ENCODE measurements around the gene RMP24.

Gene RMP24

DNA sequence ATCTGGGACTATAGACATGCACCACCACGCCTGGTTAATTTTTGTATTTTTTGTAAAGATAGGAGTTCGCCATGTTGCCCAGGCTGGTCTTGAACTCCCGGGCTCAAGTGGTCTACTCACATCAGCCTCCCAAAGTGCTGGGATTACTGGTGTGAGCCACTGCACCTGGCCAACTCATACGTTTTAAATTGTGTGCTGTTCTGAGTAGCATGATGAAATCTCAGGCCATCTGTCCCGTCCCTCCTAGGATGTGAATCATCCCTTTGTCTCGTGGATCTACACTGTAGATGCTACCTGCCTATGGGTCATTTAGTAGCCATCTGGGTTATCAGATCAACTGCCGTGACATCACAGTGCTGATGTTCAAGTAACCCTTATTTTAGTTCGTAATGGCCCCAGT lies 38.5 kb upstream of the RMP24 start:
- H3K9me3 ChIP-seq (replicated peaks in 1 of 2; ENCODE audit: control insufficient read depth in 1 of 2, insufficient read depth in 1 of 2, low read length in 2 of 2): peaks cover 5 to 7% of the 10 kb centered on the region in 2 donors
- no peaks in the 10 kb centered on the region for H4K20me1 ChIP-seq (ENCODE audit: insufficient read depth, low read length)
- no peak for DNase-seq
- H3K27me3 Mint-ChIP-seq (ENCODE audit: low read depth in 3 of 3): peaks cover 4 to 7% (median 4%) of the 10 kb centered on the region in 3 donors
- no peak overlapping the region for H3K27ac ChIP-seq (ENCODE audit: low read depth in 1 of 2, low read length in 2 of 2)
- H3K4me3 Mint-ChIP-seq: no peak overlapping the region
- H3K4me2 ChIP-seq (replicated peaks; ENCODE audit: extremely low read depth, low read length, poor library complexity, severe bottlenecking): no peak overlapping the region
- H3K27me3 ChIP-seq (ENCODE audit: control insufficient read depth in 2 of 2, insufficient read depth in 2 of 2, low read length in 2 of 2): no peaks in the 10 kb centered on the region
- no peak overlapping the region for H3K27ac Mint-ChIP-seq
- TF ChIP-seq CTCF (IDR thresholded peaks at IDR 0.05): no peak
- intact Hi-C loops (cut with micrococcal nuclease): no loop called here
- H3K9ac ChIP-seq (ENCODE audit: insufficient read depth, low read length, poor library complexity, severe bottlenecking): no peak overlapping the region
- WGBS (ENCODE audit: insufficient coverage): 93% methylated on average over 3 of the region's 8 CpGs
- H3K36me3 Mint-ChIP-seq: no peaks in the 10 kb centered on the region
- H3K36me3 ChIP-seq (replicated peaks in 1 of 2; ENCODE audit: control insufficient read depth in 1 of 2, insufficient read depth in 2 of 2, low read length in 2 of 2): no peaks in the 10 kb centered on the region
- H3K4me1 ChIP-seq (ENCODE audit: control insufficient read depth in 1 of 2, insufficient read depth in 2 of 2, low read length in 2 of 2): no peaks in the 10 kb centered on the region
- H3K4me1 Mint-ChIP-seq: no peaks in the 10 kb centered on the region
- H3K9me3 Mint-ChIP-seq: peaks cover 3 to 12% (median 7%) of the 10 kb centered on the region in 7 donors
- H2AFZ ChIP-seq (ENCODE audit: insufficient read depth, low read depth, low read length, poor library complexity, severe bottlenecking): no peak overlapping the region
- no peak overlapping the region for H3K4me3 ChIP-seq (replicated peaks in 1 of 3; ENCODE audit: low read depth in 2 of 3, low read length in 3 of 3)
- no peaks in the 10 kb centered on the region for H3K79me2 ChIP-seq (ENCODE audit: insufficient read depth, low read length)

- no peak for TF ChIP-seq CTCF (IDR thresholded peaks at IDR 0.05)
Observed at GRCh38 chr18:35934891-35935290, 37.6 kb upstream of the RMP24 start.

More at GRCh38 chr18:35934891-35935290, 37.6 kb upstream of the RMP24 start:
- no peak overlapping the region for H2AFZ ChIP-seq (ENCODE audit: insufficient read depth, low read depth, low read length, poor library complexity, severe bottlenecking)
- H3K9ac ChIP-seq (ENCODE audit: insufficient read depth, low read length, poor library complexity, severe bottlenecking): no peak overlapping the region
- no peak overlapping the region for H3K27ac Mint-ChIP-seq
- DNase-seq: no peak
- H3K9me3 ChIP-seq (replicated peaks in 1 of 2; ENCODE audit: control insufficient read depth in 1 of 2, insufficient read depth in 1 of 2, low read length in 2 of 2): peaks cover 4 to 7% of the 10 kb centered on the region in 2 donors
- WGBS (ENCODE audit: insufficient coverage): no CpG with 5 or more reads among the region's 5 CpGs
- intact Hi-C loops (cut with micrococcal nuclease): no loop called here
- H3K36me3 ChIP-seq (replicated peaks in 1 of 2; ENCODE audit: control insufficient read depth in 1 of 2, insufficient read depth in 2 of 2, low read length in 2 of 2): no peaks in the 10 kb centered on the region
- H3K9me3 Mint-ChIP-seq: peaks cover 3 to 9% (median 5%) of the 10 kb centered on the region in 7 donors
- H3K4me3 ChIP-seq (replicated peaks in 1 of 3; ENCODE audit: low read depth in 2 of 3, low read length in 3 of 3): no peak overlapping the region
- H3K27me3 ChIP-seq (ENCODE audit: control insufficient read depth in 2 of 2, insufficient read depth in 2 of 2, low read length in 2 of 2): no peaks in the 10 kb centered on the region
- H3K27ac ChIP-seq (ENCODE audit: low read depth in 1 of 2, low read length in 2 of 2): no peak overlapping the region
- no peak overlapping the region for H3K4me3 Mint-ChIP-seq
- H3K4me1 Mint-ChIP-seq: no peaks in the 10 kb centered on the region
- H3K36me3 Mint-ChIP-seq: no peaks in the 10 kb centered on the region
- H3K27me3 Mint-ChIP-seq (ENCODE audit: low read depth in 3 of 3): peaks cover 4 to 7% (median 6%) of the 10 kb centered on the region in 3 donors
- H4K20me1 ChIP-seq (ENCODE audit: insufficient read depth, low read length): no peaks in the 10 kb centered on the region
- no peak overlapping the region for H3K4me2 ChIP-seq (replicated peaks; ENCODE audit: extremely low read depth, low read length, poor library complexity, severe bottlenecking)
- no peaks in the 10 kb centered on the region for H3K4me1 ChIP-seq (ENCODE audit: control insufficient read depth in 1 of 2, insufficient read depth in 2 of 2, low read length in 2 of 2)
- H3K79me2 ChIP-seq (ENCODE audit: insufficient read depth, low read length): no peaks in the 10 kb centered on the region

Measured in CD14-positive monocyte (primary cell).